CD8-positive, alpha-beta memory T cell (primary cell): ENCODE results near the gene CISTR. TPM values are rescaled to one million over a fixed set of nuclear protein-coding genes. Genes with fewer than 3 reads are reported as not detected.
"Not testable (repeated sequence)": the region's sequence is repeated elsewhere in the genome, so short reads cannot be mapped to it uniquely, and the experiment has no call there.

Experiments
- CTCF ChIA-PET: fragments of 350-600 bp; sonication (Branson Sonifier 250); formaldehyde crosslinking; loops from one replicate; lab custom pipeline; 2021; ENCODE audit warnings: antibody characterized with exemption; lab: Charles Lee
- POLR2A ChIA-PET: fragments of 350-600 bp; sonication (Branson Sonifier 250); formaldehyde crosslinking; loops from one replicate; lab custom pipeline; 2021; ENCODE audit warnings: antibody characterized with exemption; lab: Charles Lee
- DNase-seq, 5 donors: peaks; one replicate each; pipeline versions ENCODE4 v3.0.0 to v3.0.0-alpha.2; 2020 to 2022; ENCODE audit warnings: mixed read lengths in 1 of 5
- H3K27ac ChIP-seq: one replicate; pipeline ENCODE4 v1.7.0; 2013; ENCODE audit warnings: low read depth, mild to moderate bottlenecking, low read length, moderate library complexity
- H3K27me3 ChIP-seq: 2 replicates; pipeline ENCODE4 v1.7.0; 2013; ENCODE audit warnings: low read length, mild to moderate bottlenecking; ENCODE audit not compliant: insufficient read depth, poor library complexity, severe bottlenecking
- H3K36me3 ChIP-seq: 2 replicates; pipeline ENCODE4 v1.7.0; 2013; ENCODE audit warnings: mild to moderate bottlenecking, low read length, moderate library complexity; ENCODE audit not compliant: insufficient read depth
- H3K4me1 ChIP-seq: 2 replicates; pipeline ENCODE4 v1.7.0; 2013; ENCODE audit warnings: mild to moderate bottlenecking, low read length, moderate library complexity; ENCODE audit not compliant: insufficient read depth
- H3K4me3 ChIP-seq: 2 replicates; pipeline ENCODE4 v1.7.0; 2013; ENCODE audit warnings: mild to moderate bottlenecking, low read length
- H3K9me3 ChIP-seq: 2 replicates; pipeline ENCODE4 v1.7.0; 2013; ENCODE audit warnings: mild to moderate bottlenecking, low read length
- H3K27ac Mint-ChIP-seq, 8 donors: one replicate each; pipeline ENCODE4 v1.8.0; 2020 to 2021; ENCODE audit warnings: mixed read lengths in 8 of 8, mild to moderate bottlenecking in 6 of 8, inconsistent platforms in 3 of 8, moderate library complexity in 3 of 8
- H3K27me3 Mint-ChIP-seq, 2 donors: one replicate each; pipeline ENCODE4 v1.8.0; 2020 to 2021; ENCODE audit warnings: mixed read lengths in 2 of 2, mild to moderate bottlenecking in 1 of 2, moderate library complexity in 1 of 2
- H3K36me3 Mint-ChIP-seq, 3 donors: one replicate each; pipeline ENCODE4 v1.8.0; 2020 to 2021; ENCODE audit warnings: mixed read lengths in 3 of 3, inconsistent platforms in 1 of 3, mild to moderate bottlenecking in 1 of 3
- H3K4me1 Mint-ChIP-seq, 3 donors: one replicate each; pipeline ENCODE4 v1.8.0; 2020 to 2021; ENCODE audit warnings: mixed read lengths in 3 of 3, inconsistent platforms in 1 of 3, mild to moderate bottlenecking in 1 of 3
- H3K4me3 Mint-ChIP-seq, 7 donors: one replicate each; pipeline ENCODE4 v1.8.0; 2020 to 2021; ENCODE audit warnings: mixed read lengths in 7 of 7, mild to moderate bottlenecking in 6 of 7, moderate library complexity in 4 of 7, inconsistent platforms in 2 of 7
- H3K9me3 Mint-ChIP-seq, 5 donors: one replicate each; pipeline ENCODE4 v1.8.0; 2020 to 2022; ENCODE audit warnings: mixed read lengths in 5 of 5, mild to moderate bottlenecking in 3 of 5, moderate library complexity in 2 of 5, inconsistent platforms in 1 of 5
- polyA plus RNA-seq: library from polyadenylated mRNA; unstranded; fragments of 300-500 nt; fragmentation: Illumina TruSeq; gene quantifications from one replicate; pipeline ENCODE4 v1.2.3, GENCODE V29; 2021
- total RNA-seq, 2 experiments: library from RNA; stranded (reverse); gene quantifications; one replicate each; pipeline ENCODE4 v1.2.3, GENCODE V29; 2021

Gene CISTR
- total and polyA plus RNA-seq, 3 experiments from 2014 or later = not detected

- CTCF ChIA-PET = no interaction called here
- H3K27ac Mint-ChIP-seq = peak overlapping the region in 1 of 8 donors; percentile 44
Observed at GRCh38 chr12:53785161-53785560, 33.4 kb upstream of the CISTR start.

GRCh38 chr12:53782093-53782703, 30.4 kb upstream of the CISTR start:
- ChIA-PET CTCF (interaction anchor here (0.9 to 1.8 kb wide), 4 partner anchors 11 to 35 kb away, joined by 3 to 6 read pairs (median 3); no protein-coding TSS in a partner anchor), POLR2A (no interaction called here)
- Histone ChIP-seq H3K4me1 (no peaks in the 10 kb centered on the region), H3K27me3 (peaks cover 13% of the 10 kb centered on the region), H3K9me3 (no peaks in the 10 kb centered on the region), H3K27ac (no peak overlapping the region), H3K36me3 (no peaks in the 10 kb centered on the region), H3K4me3 (no peak overlapping the region)
- Mint-ChIP-seq H3K9me3 (no peaks in the 10 kb centered on the region), H3K4me1 (no peaks in the 10 kb centered on the region), H3K4me3 (no peak overlapping the region), H3K36me3 (peaks cover 0 to 3% (median 0%) of the 10 kb centered on the region in 3 donors), H3K27me3 (peaks cover 37 to 72% of the 10 kb centered on the region in 2 donors), H3K27ac (no peak overlapping the region)
- no peak for DNase-seq

More at GRCh38 chr12:53785161-53785560, 33.4 kb upstream of the CISTR start:
- Mint-ChIP-seq H3K4me3 (no peak overlapping the region), H3K9me3 (no peaks in the 10 kb centered on the region), H3K4me1 (no peaks in the 10 kb centered on the region), H3K36me3 (peaks cover 0 to 3% (median 0%) of the 10 kb centered on the region in 3 donors), H3K27me3 (peaks cover 38 to 84% of the 10 kb centered on the region in 2 donors)
- POLR2A ChIA-PET = no interaction called here
- Histone ChIP-seq H3K9me3 (no peaks in the 10 kb centered on the region), H3K27me3 (peaks cover 13% of the 10 kb centered on the region), H3K4me3 (no peak overlapping the region), H3K4me1 (no peaks in the 10 kb centered on the region), H3K36me3 (no peaks in the 10 kb centered on the region), H3K27ac (no peak overlapping the region)
- no peak for DNase-seq

- Mint-ChIP-seq H3K9me3 (no peaks in the 10 kb centered on the region), H3K27ac (peak overlapping the region in 2 of 8 donors; percentile 9 to 21), H3K4me3 (no peak overlapping the region), H3K27me3 (peaks cover 34 to 73% of the 10 kb centered on the region in 2 donors), H3K36me3 (peaks cover 0 to 3% (median 0%) of the 10 kb centered on the region in 3 donors), H3K4me1 (no peaks in the 10 kb centered on the region)
- Histone ChIP-seq H3K9me3 (no peaks in the 10 kb centered on the region), H3K4me3 (no peak overlapping the region), H3K27ac (no peak overlapping the region), H3K4me1 (no peaks in the 10 kb centered on the region), H3K36me3 (no peaks in the 10 kb centered on the region), H3K27me3 (peaks cover 10% of the 10 kb centered on the region)
- POLR2A ChIA-PET = no interaction called here
- CTCF ChIA-PET = interaction anchor here (0.9 kb wide), 1 partner anchor 35 kb away, joined by 3 read pairs; no protein-coding TSS in a partner anchor
- DNase-seq = no peak
Observed at GRCh38 chr12:53781228-53781801, 29.5 kb upstream of the CISTR start.

GRCh38 chr12:53780323-53780722, 28.5 kb upstream of the CISTR start:
- Mint-ChIP-seq H3K4me1 (no peaks in the 10 kb centered on the region), H3K4me3 (no peak overlapping the region), H3K36me3 (peaks cover 0 to 3% (median 0%) of the 10 kb centered on the region in 3 donors), H3K27me3 (peaks cover 34 to 72% of the 10 kb centered on the region in 2 donors), H3K9me3 (no peaks in the 10 kb centered on the region), H3K27ac (no peak overlapping the region)
- Histone ChIP-seq H3K4me3 (no peak overlapping the region), H3K36me3 (no peaks in the 10 kb centered on the region), H3K9me3 (no peaks in the 10 kb centered on the region), H3K27me3 (peaks cover 7% of the 10 kb centered on the region), H3K4me1 (no peaks in the 10 kb centered on the region), H3K27ac (no peak overlapping the region)
- ChIA-PET POLR2A (no interaction called here), CTCF (no interaction called here)
- DNase-seq = no peak

GRCh38 chr12:53779679-53780078, 27.9 kb upstream of the CISTR start:
- POLR2A ChIA-PET, DNase-seq, H3K4me3 ChIP-seq, H3K27ac Mint-ChIP-seq, H3K4me3 Mint-ChIP-seq, H3K36me3 ChIP-seq, H3K27me3 ChIP-seq, H3K9me3 Mint-ChIP-seq, H3K9me3 ChIP-seq, CTCF ChIA-PET, H3K4me1 Mint-ChIP-seq, H3K4me1 ChIP-seq, H3K36me3 Mint-ChIP-seq, H3K27ac ChIP-seq: not testable (repeated sequence)
- peaks cover 32 to 69% of the 10 kb centered on the region in 2 donors for H3K27me3 Mint-ChIP-seq

- no peaks in the 10 kb centered on the region for H3K9me3 ChIP-seq
- H3K4me3 ChIP-seq = no peak overlapping the region
- POLR2A ChIA-PET = no interaction called here
- H3K36me3 Mint-ChIP-seq = peaks cover 0 to 3% (median 3%) of the 10 kb centered on the region in 3 donors
- H3K4me3 Mint-ChIP-seq = no peak overlapping the region
- H3K4me1 Mint-ChIP-seq = no peaks in the 10 kb centered on the region
- H3K4me1 ChIP-seq = no peaks in the 10 kb centered on the region
- H3K9me3 Mint-ChIP-seq = peaks cover 0 to 2% (median 0%) of the 10 kb centered on the region in 5 donors
- no peak for DNase-seq
- CTCF ChIA-PET = interaction anchor here (1.0 kb wide), 1 partner anchor 21 kb away, joined by 4 read pairs; no protein-coding TSS in a partner anchor
- peaks cover 7% of the 10 kb centered on the region for H3K27me3 ChIP-seq
- no peaks in the 10 kb centered on the region for H3K36me3 ChIP-seq
- H3K27me3 Mint-ChIP-seq = peaks cover 24 to 68% of the 10 kb centered on the region in 2 donors
- H3K27ac Mint-ChIP-seq = no peak overlapping the region
- H3K27ac ChIP-seq = no peak overlapping the region
Observed at GRCh38 chr12:53777936-53778644, 26.3 kb upstream of the CISTR start.

- H3K36me3 Mint-ChIP-seq = peaks cover 0 to 3% (median 0%) of the 10 kb centered on the region in 3 donors
- ChIA-PET CTCF (interaction anchor here (1.0 kb wide), 1 partner anchor 20 kb away, joined by 4 read pairs; no protein-coding TSS in a partner anchor), POLR2A (no interaction called here)
- no peak overlapping the region for H3K4me3 Mint-ChIP-seq
- no peaks in the 10 kb centered on the region for H3K4me1 ChIP-seq
- H3K27me3 Mint-ChIP-seq = peaks cover 17 to 68% of the 10 kb centered on the region in 2 donors
- no peak overlapping the region for H3K27ac ChIP-seq
- H3K27me3 ChIP-seq = peaks cover 7% of the 10 kb centered on the region
- H3K36me3 ChIP-seq = no peaks in the 10 kb centered on the region
- DNase-seq = no peak
- no peak overlapping the region for H3K4me3 ChIP-seq
- no peaks in the 10 kb centered on the region for H3K9me3 ChIP-seq
- peaks cover 0 to 2% (median 0%) of the 10 kb centered on the region in 5 donors for H3K9me3 Mint-ChIP-seq
- H3K4me1 Mint-ChIP-seq = no peaks in the 10 kb centered on the region
- no peak overlapping the region for H3K27ac Mint-ChIP-seq
Observed at GRCh38 chr12:53777412-53777811, 25.6 kb upstream of the CISTR start.

GRCh38 chr12:53776872-53777271, 25.1 kb upstream of the CISTR start:
- Mint-ChIP-seq H3K27ac (no peak overlapping the region), H3K4me3 (no peak overlapping the region), H3K9me3 (peaks cover 0 to 2% (median 0%) of the 10 kb centered on the region in 5 donors), H3K27me3 (peaks cover 14 to 68% of the 10 kb centered on the region in 2 donors), H3K4me1 (no peaks in the 10 kb centered on the region), H3K36me3 (peaks cover 0 to 3% (median 0%) of the 10 kb centered on the region in 3 donors)
- Histone ChIP-seq H3K27me3 (peaks cover 4% of the 10 kb centered on the region), H3K4me1 (no peaks in the 10 kb centered on the region), H3K36me3 (no peaks in the 10 kb centered on the region), H3K9me3 (no peaks in the 10 kb centered on the region), H3K27ac (no peak overlapping the region), H3K4me3 (no peak overlapping the region)
- DNase-seq = no peak
- CTCF ChIA-PET = no interaction called here
- POLR2A ChIA-PET = no interaction called here
